ENCODE measurements around the gene ILKAP. TPM values are rescaled to one million over a fixed set of nuclear protein-coding genes. Genes with fewer than 3 reads are reported as not detected.
A peak's percentile ranks its signal among the peaks of the same experiment; 100 is the strongest.

Gene ILKAP
- total and polyA plus RNA-seq, 3 experiments from 2014 or later: 39.7 to 66.2 (median 61.9) TPM

DNA sequence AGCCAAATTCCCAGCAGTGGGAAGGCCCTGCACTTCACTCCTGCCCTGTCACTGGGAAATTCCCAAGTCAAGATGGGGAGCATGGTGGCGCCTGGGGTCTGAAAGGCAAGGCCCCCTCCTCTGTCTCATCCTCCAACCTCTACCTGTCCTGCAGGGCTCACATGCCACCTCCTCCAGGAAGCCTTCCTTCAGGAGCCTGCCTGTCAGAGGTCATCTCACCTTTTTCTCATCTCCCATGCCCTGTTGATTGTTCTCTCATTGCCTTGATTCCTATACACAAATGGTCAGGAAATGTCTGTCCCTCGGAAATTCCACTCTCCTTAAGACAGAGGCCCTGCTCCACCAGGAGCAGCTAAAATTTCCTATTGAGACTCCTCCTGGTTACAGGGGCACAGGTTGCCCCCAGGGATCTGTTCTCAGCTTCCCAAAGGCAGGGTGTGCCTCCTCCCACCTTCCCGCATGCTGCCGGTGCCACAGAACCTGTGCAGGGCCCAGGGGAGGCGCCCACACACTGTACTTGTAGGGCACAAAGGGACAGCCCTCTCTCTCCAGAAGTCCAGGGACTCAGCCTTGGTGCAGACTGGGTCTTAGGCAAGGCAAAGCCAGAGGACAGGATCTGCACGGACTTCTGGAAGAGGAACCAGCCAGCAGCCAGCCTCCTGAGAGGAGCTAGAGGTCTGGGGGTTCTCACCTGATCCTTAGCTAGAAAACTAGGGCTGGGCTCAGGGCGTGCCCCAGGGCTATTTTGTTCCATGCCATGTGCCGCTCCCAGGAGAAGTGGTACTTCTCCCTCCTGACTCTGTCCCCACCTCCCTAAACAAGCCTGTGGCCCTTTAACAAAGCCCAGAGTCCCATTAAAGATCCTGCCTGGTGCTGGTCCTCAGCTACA is 23.4 kb upstream of the ILKAP start:
- Mint-ChIP-seq H3K27me3 (peaks cover 0 to 19% of the 10 kb centered on the region in 2 donors), H3K27ac (no peak overlapping the region), H3K36me3 (peaks cover 4 to 15% (median 5%) of the 10 kb centered on the region in 3 donors), H3K4me1 (peaks cover 9 to 22% (median 20%) of the 10 kb centered on the region in 3 donors), H3K9me3 (peaks cover 0 to 3% (median 0%) of the 10 kb centered on the region in 5 donors), H3K4me3 (no peak overlapping the region)
- no peak overlapping the region for H3K27ac ChIP-seq (ENCODE audit: low read depth, low read length)
- H3K4me1 ChIP-seq (ENCODE audit: insufficient read depth, low read length): peaks cover 10% of the 10 kb centered on the region
- no peaks in the 10 kb centered on the region for H3K36me3 ChIP-seq (ENCODE audit: insufficient read depth, low read length)
- ChIA-PET CTCF (interaction anchor here (0.6 kb wide), 1 partner anchor 36 kb away, joined by 3 read pairs; no protein-coding TSS in a partner anchor), POLR2A (no interaction called here)
- no peaks in the 10 kb centered on the region for H3K9me3 ChIP-seq (ENCODE audit: low read length)
- no peak for DNase-seq
- no peak overlapping the region for H3K4me3 ChIP-seq (ENCODE audit: low read length)
- no peaks in the 10 kb centered on the region for H3K27me3 ChIP-seq (ENCODE audit: insufficient read depth, low read length, poor library complexity, severe bottlenecking)

DNA sequence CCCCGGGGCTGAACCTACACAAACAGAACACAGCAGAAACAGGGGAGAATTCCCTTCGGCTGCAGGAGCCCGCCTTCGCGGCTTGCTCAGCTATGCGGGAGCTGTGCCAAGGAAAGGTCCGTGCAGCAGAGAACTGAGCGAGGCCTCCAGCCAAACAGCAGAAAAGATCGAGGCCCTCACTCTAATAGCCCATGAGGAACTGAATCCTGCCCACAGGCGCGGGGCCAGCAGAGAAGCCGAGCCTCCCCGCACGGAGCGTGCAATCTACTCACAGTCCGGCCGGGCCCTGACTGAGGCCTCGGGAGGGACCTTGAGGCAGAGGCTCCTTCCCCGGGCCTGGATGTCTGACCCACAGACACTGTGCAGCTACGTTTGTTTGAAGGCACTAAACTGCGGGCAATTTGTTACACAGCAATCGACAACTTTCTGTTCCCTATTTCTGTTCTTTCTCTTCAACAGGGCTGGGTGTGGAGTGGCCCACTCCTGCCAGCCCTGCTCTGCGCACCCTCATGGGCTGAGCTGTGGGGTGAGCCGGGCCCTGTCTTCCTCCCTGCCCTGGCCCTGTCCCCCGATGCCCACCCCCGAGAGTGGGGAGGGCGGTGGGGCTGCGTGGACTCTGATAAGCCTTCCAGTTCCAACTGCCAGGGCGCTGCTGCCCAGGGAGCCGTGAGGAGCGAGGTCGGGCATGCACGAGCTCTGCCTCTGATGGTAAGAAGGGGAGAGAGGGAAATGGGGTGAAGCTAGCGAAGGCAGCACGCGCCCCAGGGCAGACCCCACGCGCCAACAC is 22.6 kb upstream of the ILKAP start:
- H3K27ac Mint-ChIP-seq: no peak overlapping the region
- H3K36me3 ChIP-seq (ENCODE audit: insufficient read depth, low read length): no peaks in the 10 kb centered on the region
- H3K27me3 Mint-ChIP-seq: peaks cover 0 to 19% of the 10 kb centered on the region in 2 donors
- peaks cover 4 to 15% (median 5%) of the 10 kb centered on the region in 3 donors for H3K36me3 Mint-ChIP-seq
- no peak overlapping the region for H3K4me3 ChIP-seq (ENCODE audit: low read length)
- peaks cover 6 to 13% (median 13%) of the 10 kb centered on the region in 3 donors for H3K4me1 Mint-ChIP-seq
- peaks cover 8% of the 10 kb centered on the region for H3K4me1 ChIP-seq (ENCODE audit: insufficient read depth, low read length)
- POLR2A ChIA-PET: no interaction called here
- H3K27ac ChIP-seq (ENCODE audit: low read depth, low read length): no peak overlapping the region
- no peak for DNase-seq
- H3K9me3 ChIP-seq (ENCODE audit: low read length): no peaks in the 10 kb centered on the region
- H3K27me3 ChIP-seq (ENCODE audit: insufficient read depth, low read length, poor library complexity, severe bottlenecking): no peaks in the 10 kb centered on the region
- H3K9me3 Mint-ChIP-seq: peaks cover 0 to 3% (median 0%) of the 10 kb centered on the region in 5 donors
- CTCF ChIA-PET: interaction anchor here (0.6 kb wide), 1 partner anchor 37 kb away, joined by 3 read pairs; no protein-coding TSS in a partner anchor
- H3K4me3 Mint-ChIP-seq: no peak overlapping the region

DNA sequence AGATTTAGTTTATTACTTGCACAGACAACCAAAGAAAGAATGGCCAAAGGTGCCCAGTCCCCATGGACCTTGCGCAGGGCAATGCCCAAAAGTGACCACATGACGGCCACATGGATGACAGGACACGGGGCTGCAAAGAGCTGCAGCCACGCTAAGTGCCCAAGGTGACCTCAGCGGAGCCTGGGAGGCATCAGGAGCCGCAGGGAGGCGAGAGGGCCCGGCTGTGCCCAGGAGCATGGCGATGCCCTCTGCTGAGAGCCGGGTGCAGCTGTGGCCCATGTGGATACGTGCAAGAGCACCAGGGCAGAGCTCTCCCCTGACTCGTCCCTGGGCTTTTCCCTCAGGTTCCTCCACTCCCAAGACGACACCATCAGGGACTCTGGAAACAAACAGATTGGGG is 21.6 kb upstream of the ILKAP start:
- Mint-ChIP-seq H3K4me1 (peaks cover 2 to 4% (median 3%) of the 10 kb centered on the region in 3 donors), H3K27ac (no peak overlapping the region), H3K27me3 (peaks cover 0 to 12% of the 10 kb centered on the region in 2 donors), H3K36me3 (peaks cover 4 to 15% (median 5%) of the 10 kb centered on the region in 3 donors), H3K4me3 (no peak overlapping the region), H3K9me3 (no peaks in the 10 kb centered on the region)
- Histone ChIP-seq H3K9me3 (ENCODE audit: low read length) (no peaks in the 10 kb centered on the region), H3K4me1 (ENCODE audit: insufficient read depth, low read length) (no peaks in the 10 kb centered on the region), H3K36me3 (ENCODE audit: insufficient read depth, low read length) (no peaks in the 10 kb centered on the region), H3K4me3 (ENCODE audit: low read length) (no peak overlapping the region), H3K27ac (ENCODE audit: low read depth, low read length) (no peak overlapping the region), H3K27me3 (ENCODE audit: insufficient read depth, low read length, poor library complexity, severe bottlenecking) (no peaks in the 10 kb centered on the region)
- POLR2A ChIA-PET: no interaction called here
- no peak for DNase-seq
- CTCF ChIA-PET: no interaction called here

DNA sequence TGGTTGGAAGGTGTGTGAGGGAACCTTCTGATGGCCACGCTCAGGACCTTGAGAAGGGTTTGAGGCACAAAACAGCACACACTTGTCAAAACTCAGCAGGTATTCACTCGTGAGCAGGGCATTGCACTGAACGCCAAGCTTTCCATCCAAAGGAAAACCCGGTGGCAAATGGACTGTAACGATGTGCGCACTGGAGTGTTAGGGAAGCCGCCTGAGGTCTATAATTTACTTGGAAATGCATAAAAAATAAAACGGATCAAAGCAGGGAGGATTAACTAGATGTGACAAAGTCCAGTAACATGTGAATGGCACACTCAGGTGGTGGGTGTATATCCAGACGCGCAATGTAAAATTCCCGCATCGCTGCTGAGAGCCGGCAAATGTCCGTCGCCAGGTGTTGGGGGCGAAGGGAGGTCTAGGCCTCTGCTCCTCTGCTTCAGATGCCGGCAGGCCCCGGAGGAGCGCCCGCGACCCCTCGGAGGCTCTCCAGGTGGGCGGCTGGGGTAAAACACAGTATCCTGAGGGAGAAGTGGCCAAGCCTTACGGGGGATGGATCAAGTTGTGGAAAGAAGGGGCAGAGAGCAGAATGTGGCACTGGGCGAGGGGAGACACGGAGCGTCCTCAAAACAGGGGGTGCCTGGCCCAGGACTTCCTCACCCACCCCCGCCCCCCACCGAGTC is 21.0 kb upstream of the ILKAP start:
- Mint-ChIP-seq H3K4me3 (no peak overlapping the region), H3K27ac (no peak overlapping the region), H3K4me1 (peaks cover 0 to 3% (median 2%) of the 10 kb centered on the region in 3 donors), H3K27me3 (peaks cover 0 to 10% of the 10 kb centered on the region in 2 donors), H3K9me3 (no peaks in the 10 kb centered on the region), H3K36me3 (peaks cover 4 to 15% (median 4%) of the 10 kb centered on the region in 3 donors)
- POLR2A ChIA-PET: no interaction called here
- Histone ChIP-seq H3K9me3 (ENCODE audit: low read length) (no peaks in the 10 kb centered on the region), H3K4me3 (ENCODE audit: low read length) (no peak overlapping the region), H3K36me3 (ENCODE audit: insufficient read depth, low read length) (no peaks in the 10 kb centered on the region), H3K27ac (ENCODE audit: low read depth, low read length) (no peak overlapping the region), H3K27me3 (ENCODE audit: insufficient read depth, low read length, poor library complexity, severe bottlenecking) (no peaks in the 10 kb centered on the region), H3K4me1 (ENCODE audit: insufficient read depth, low read length) (no peaks in the 10 kb centered on the region)
- CTCF ChIA-PET: no interaction called here
- DNase-seq: no peak

DNA sequence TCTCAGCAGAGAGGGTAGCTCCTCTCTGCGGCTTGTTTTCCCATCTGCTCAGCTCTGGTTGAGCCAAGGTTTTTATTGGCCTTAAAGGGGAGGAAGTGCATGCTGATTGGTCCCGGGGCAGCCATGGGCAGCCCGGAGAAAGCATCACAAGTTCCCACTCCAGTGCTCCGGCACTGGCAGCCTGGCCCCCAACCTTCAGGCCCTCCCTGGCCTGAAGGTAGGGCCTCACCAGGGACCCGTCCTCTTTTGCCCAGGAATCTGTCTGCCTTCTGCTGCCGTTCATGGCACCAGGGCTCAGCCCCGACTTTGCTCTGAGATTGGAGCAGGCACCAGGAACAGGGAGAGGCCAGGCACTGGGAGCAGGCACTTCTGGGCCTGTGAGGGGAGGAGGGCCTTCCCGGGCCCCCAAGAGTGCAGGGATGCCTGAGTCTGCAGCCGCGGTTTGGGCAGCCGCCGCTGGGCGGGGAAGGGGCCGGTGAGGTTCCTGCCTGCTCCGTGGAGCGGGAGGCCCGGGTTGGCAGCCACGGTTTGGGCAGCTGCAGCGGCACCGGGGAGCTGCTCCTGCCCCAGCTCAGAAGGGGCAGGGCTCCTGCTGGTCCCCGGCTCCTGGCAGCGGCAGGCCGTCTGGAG is 17.5 kb upstream of the ILKAP start:
- ChIA-PET POLR2A (no interaction called here), CTCF (no interaction called here)
- DNase-seq: no peak
- H3K9me3 Mint-ChIP-seq: no peaks in the 10 kb centered on the region
- H3K4me3 ChIP-seq (ENCODE audit: low read length): no peak overlapping the region
- H3K4me3 Mint-ChIP-seq: peak overlapping the region in 2 of 7 donors; percentile 41 to 65
- no peaks in the 10 kb centered on the region for H3K27me3 ChIP-seq (ENCODE audit: insufficient read depth, low read length, poor library complexity, severe bottlenecking)
- no peak overlapping the region for H3K27ac ChIP-seq (ENCODE audit: low read depth, low read length)
- no peaks in the 10 kb centered on the region for H3K36me3 ChIP-seq (ENCODE audit: insufficient read depth, low read length)
- H3K27ac Mint-ChIP-seq: no peak overlapping the region
- peaks cover 3 to 4% of the 10 kb centered on the region in 2 donors for H3K27me3 Mint-ChIP-seq
- no peaks in the 10 kb centered on the region for H3K4me1 ChIP-seq (ENCODE audit: insufficient read depth, low read length)
- peaks cover 0 to 9% (median 1%) of the 10 kb centered on the region in 3 donors for H3K36me3 Mint-ChIP-seq
- no peaks in the 10 kb centered on the region for H3K9me3 ChIP-seq (ENCODE audit: low read length)
- H3K4me1 Mint-ChIP-seq: peaks cover 0 to 2% (median 0%) of the 10 kb centered on the region in 3 donors

DNA sequence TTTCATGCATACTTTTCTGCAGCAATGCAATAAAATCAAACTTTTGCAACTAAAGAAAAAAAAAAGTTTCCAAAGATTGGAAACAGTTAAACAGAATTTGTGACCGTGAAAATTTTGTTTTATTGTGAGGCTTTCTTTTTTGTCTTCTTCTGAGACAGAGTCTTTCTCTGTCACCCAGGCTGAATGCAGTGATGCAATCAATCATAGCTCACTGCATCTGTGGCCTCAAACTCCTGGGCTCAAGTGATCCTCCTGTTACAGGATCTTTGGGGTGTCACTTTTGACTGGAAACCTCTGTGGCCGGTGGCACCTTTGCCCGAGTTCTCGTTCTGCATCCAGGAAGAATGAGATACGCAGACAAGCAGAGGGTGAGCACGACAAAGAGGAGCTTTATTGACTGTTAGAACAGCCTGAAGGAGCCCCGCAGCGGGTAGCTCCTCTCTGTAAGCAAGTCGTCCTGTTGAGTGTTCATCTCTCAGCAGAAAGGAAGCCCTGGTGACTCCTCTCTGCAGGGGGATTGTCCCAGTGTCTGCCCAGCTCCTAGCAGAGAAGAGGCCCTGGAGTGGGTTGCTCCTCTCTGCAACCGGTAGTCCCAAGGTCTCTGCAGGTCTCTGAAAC is 16.9 kb upstream of the ILKAP start:
- ChIA-PET CTCF (no interaction called here), POLR2A (no interaction called here)
- Mint-ChIP-seq H3K4me1 (peaks cover 0 to under 1% (median 0%) of the 10 kb centered on the region in 3 donors), H3K9me3 (no peaks in the 10 kb centered on the region), H3K27ac (no peak overlapping the region), H3K4me3 (peak overlapping the region in 1 of 7 donors; percentile 18), H3K27me3 (peaks cover 3 to 7% of the 10 kb centered on the region in 2 donors), H3K36me3 (peaks cover 0 to 4% (median 1%) of the 10 kb centered on the region in 3 donors)
- no peak overlapping the region for H3K4me3 ChIP-seq (ENCODE audit: low read length)
- no peak for DNase-seq
- H3K27me3 ChIP-seq (ENCODE audit: insufficient read depth, low read length, poor library complexity, severe bottlenecking): no peaks in the 10 kb centered on the region
- no peaks in the 10 kb centered on the region for H3K36me3 ChIP-seq (ENCODE audit: insufficient read depth, low read length)
- no peaks in the 10 kb centered on the region for H3K4me1 ChIP-seq (ENCODE audit: insufficient read depth, low read length)
- H3K9me3 ChIP-seq (ENCODE audit: low read length): no peaks in the 10 kb centered on the region
- H3K27ac ChIP-seq (ENCODE audit: low read depth, low read length): no peak overlapping the region

DNA sequence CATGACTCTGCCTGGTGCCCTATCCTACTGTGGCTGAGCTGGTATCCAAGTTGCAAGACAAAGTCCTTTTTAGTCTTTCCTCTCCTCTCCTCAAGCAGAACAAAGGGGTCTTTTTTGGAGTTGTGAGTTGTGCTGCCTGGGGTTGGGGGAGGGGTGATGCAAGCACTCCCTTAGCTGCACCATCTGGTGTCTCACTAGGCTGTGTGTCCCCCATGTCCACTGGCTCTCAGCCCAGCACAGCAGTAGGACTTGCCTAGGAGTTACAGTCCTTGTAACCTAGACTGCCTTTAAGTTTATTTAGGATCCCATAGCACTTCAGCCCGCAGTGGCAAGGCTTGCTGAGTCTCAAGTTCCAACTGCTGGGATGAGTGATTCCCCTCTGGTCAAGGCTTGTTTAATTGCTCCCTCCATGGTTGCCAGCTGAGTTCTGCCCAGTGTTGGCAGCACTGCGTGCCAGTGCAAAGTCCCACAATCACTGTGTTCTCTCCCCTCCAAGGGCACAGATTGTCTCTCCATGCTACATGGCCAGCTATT is 13.2 kb upstream of the ILKAP start:
- CTCF ChIA-PET: interaction anchor here (0.9 kb wide), 1 partner anchor 1647 kb away, joined by 3 read pairs; the partner anchor contains the start of gene ACKR3
- DNase-seq: no peak
- Histone ChIP-seq H3K27ac (ENCODE audit: low read depth, low read length) (no peak overlapping the region), H3K27me3 (ENCODE audit: insufficient read depth, low read length, poor library complexity, severe bottlenecking) (no peaks in the 10 kb centered on the region), H3K36me3 (ENCODE audit: insufficient read depth, low read length) (no peaks in the 10 kb centered on the region), H3K4me1 (ENCODE audit: insufficient read depth, low read length) (no peaks in the 10 kb centered on the region), H3K9me3 (ENCODE audit: low read length) (no peaks in the 10 kb centered on the region), H3K4me3 (ENCODE audit: low read length) (no peak overlapping the region)
- H3K27ac Mint-ChIP-seq: no peak overlapping the region
- H3K27me3 Mint-ChIP-seq: peaks cover 6 to 31% of the 10 kb centered on the region in 2 donors
- H3K4me3 Mint-ChIP-seq: no peak overlapping the region
- H3K4me1 Mint-ChIP-seq: no peaks in the 10 kb centered on the region
- POLR2A ChIA-PET: interaction anchor here (0.6 kb wide), 1 partner anchor 106 kb away, joined by 6 read pairs; no protein-coding TSS in a partner anchor
- peaks cover 0 to 4% (median 3%) of the 10 kb centered on the region in 3 donors for H3K36me3 Mint-ChIP-seq
- H3K9me3 Mint-ChIP-seq: no peaks in the 10 kb centered on the region
